K562 (cell line): ENCODE data around the gene ADPGK. TPM values are rescaled to one million over a fixed set of nuclear protein-coding genes. Genes with fewer than 3 reads are reported as not detected.

ENCODE experiments used
- ATAC-seq: fragments of 200-7000 bp; cut with Tn5 transposase; 3 replicates; pipeline ENCODE4 v1.9.1; 2020; ENCODE audit warnings: moderate library complexity
- BruUV-seq: library from RNA; stranded (reverse); fragments of 400-500 nt; replicated peaks from 2 replicates; lab custom pipeline; 2021; lab: Mats Ljungman, UMichigan
- CTCF ChIA-PET: fragments of 300-600 bp; formaldehyde crosslinking; extraction: SDS; loops from one replicate; lab custom pipeline; 2021; ENCODE audit warnings: low intra/inter-chr PET ratio; lab: Yijun Ruan, JAX
- POLR2A ChIA-PET: fragments of 300-600, 350-650 bp; sonication (Branson Sonifier 250); formaldehyde crosslinking; extraction: SDS; loops from one replicate; lab custom pipeline; 2021; ENCODE audit warnings: antibody characterized with exemption, inconsistent platforms; lab: Yijun Ruan, JAX
- DNase-seq, 4 experiments: peaks; one replicate each; pipeline versions ENCODE4 v3.0.0 to v3.0.0-alpha.2; 2011 to 2018; ENCODE audit warnings: low spot score in 3 of 4, mixed read lengths in 3 of 4; ENCODE audit errors: extremely low read depth in 1 of 4
- FAIRE-seq: peaks from 2 replicates; lab custom pipeline; 2011; peaks lifted over from hg19 to GRCh38; lab: Jason Lieb, UNC
- H2AFZ ChIP-seq: 2 replicates; pipeline ENCODE4 v1.6.0; 2011; ENCODE audit warnings: low read depth, low read length, control low read depth, inconsistent platforms
- H3K27ac ChIP-seq: fragments of 200-600 bp; 3 replicates; pipeline ENCODE4 v1.8.0; 2011; ENCODE audit warnings: low read depth, mild to moderate bottlenecking, control low read depth, inconsistent platforms, low read length, moderate library complexity, mixed read lengths; ENCODE audit errors: extremely low read depth
- H3K27me3 ChIP-seq, 2 experiments: fragments of 300-600 bp in 1 of 2; 2 replicates in 1 of 2; 3 replicates in 1 of 2; pipeline versions ENCODE4 v1.6.0 to v1.8.0; 2011; ENCODE audit warnings: inconsistent platforms in 2 of 2, low read length in 2 of 2, mild to moderate bottlenecking in 1 of 2, mixed read lengths in 1 of 2, moderate library complexity in 1 of 2; ENCODE audit not compliant: control insufficient read depth in 2 of 2, insufficient read depth in 2 of 2
- H3K36me3 ChIP-seq: fragments of 300-600 bp; 3 replicates; pipeline ENCODE4 v1.8.0; 2011; ENCODE audit warnings: mild to moderate bottlenecking, low read length, inconsistent platforms; ENCODE audit not compliant: control insufficient read depth, insufficient read depth
- H3K4me1 ChIP-seq, 2 experiments: fragments of 200-600 bp in 1 of 2; replicated peaks in 1 of 2; 2 replicates in 1 of 2; 3 replicates in 1 of 2; pipeline versions ENCODE4 v1.5.1 to v1.8.0; 2011; ENCODE audit warnings: inconsistent platforms in 2 of 2, low read length in 2 of 2, mild to moderate bottlenecking in 1 of 2, mixed read lengths in 1 of 2, moderate library complexity in 1 of 2; ENCODE audit not compliant: control insufficient read depth in 2 of 2, insufficient read depth in 2 of 2
- H3K4me2 ChIP-seq: 2 replicates; pipeline ENCODE4 v1.6.1; 2011; ENCODE audit warnings: low read length, control low read depth, inconsistent platforms, mixed read lengths; ENCODE audit not compliant: insufficient read depth
- H3K4me3 ChIP-seq: fragments of 200-600 bp; sonication (generic), shearing (Covaris generic); 2 replicates; pipeline ENCODE4 v1.5.1; 2016; ENCODE audit warnings: control low read depth, inconsistent platforms
- H3K79me2 ChIP-seq: fragments of 200-600 bp; 3 replicates; pipeline ENCODE4 v1.8.0; 2011; ENCODE audit warnings: low read length, inconsistent platforms; ENCODE audit not compliant: control insufficient read depth, insufficient read depth
- H3K9ac ChIP-seq, 2 experiments: 2 replicates each; pipeline versions ENCODE4 v1.6.0 to v1.6.1; 2011; ENCODE audit warnings: low read depth in 2 of 2, low read length in 2 of 2, control low read depth in 1 of 2, inconsistent platforms in 1 of 2, mild to moderate bottlenecking in 1 of 2, mixed read lengths in 1 of 2; ENCODE audit not compliant: insufficient read depth in 1 of 2
- H3K9me1 ChIP-seq: one replicate; pipeline ENCODE4 v1.6.0; 2011; ENCODE audit warnings: inconsistent platforms, mild to moderate bottlenecking, low read length, moderate library complexity; ENCODE audit not compliant: control insufficient read depth, insufficient read depth
- H3K9me3 ChIP-seq: replicated peaks from 2 replicates; pipeline ENCODE4 v1.5.1; 2011; ENCODE audit warnings: low read depth, low read length, inconsistent platforms; ENCODE audit not compliant: control insufficient read depth, insufficient read depth
- H4K20me1 ChIP-seq: replicated peaks from 2 replicates; pipeline ENCODE4 v1.6.1; 2011; ENCODE audit warnings: low read length, inconsistent platforms, mixed read lengths; ENCODE audit not compliant: control insufficient read depth, insufficient read depth
- BDP1 ChIP-seq: IDR thresholded peaks from 3 replicates; pipeline ENCODE4 v1.6.1; 2011; ENCODE audit not compliant: insufficient read length, insufficient read depth
- BRCA1 ChIP-seq, 2 experiments: fragments of 450-650 bp in 1 of 2; sonication (generic) in 1 of 2; formaldehyde crosslinking in 1 of 2; IDR thresholded peaks; 2 replicates each; pipeline versions ENCODE4 v1.5.0 to v1.6.1; 2017 to 2020; ENCODE audit warnings: mild to moderate bottlenecking in 1 of 2, missing genetic modification reagents in 1 of 2
- ELF1 ChIP-seq: fragments of 200-800 bp; sonication (Bioruptor generic); IDR thresholded peaks from 2 replicates; pipeline ENCODE4 v1.6.1; 2016; ENCODE audit warnings: missing genetic modification characterization, missing compliant biosample characterization
- FOXP1 ChIP-seq: sonication (generic); formaldehyde crosslinking; IDR thresholded peaks from 2 replicates; pipeline ENCODE4 v1.8.0; 2022; ENCODE audit warnings: mild to moderate bottlenecking, missing genetic modification reagents
- HMGN3 ChIP-seq: IDR thresholded peaks from 2 replicates; pipeline ENCODE4 v1.6.1; 2011; ENCODE audit warnings: borderline replicate concordance, low read depth, mild to moderate bottlenecking, mixed read lengths, low read length; ENCODE audit not compliant: insufficient read length; ENCODE audit errors: extremely low read depth
- MEIS2 ChIP-seq: fragments of 450-650 bp; IDR thresholded peaks from 2 replicates; pipeline ENCODE4 v1.6.1; 2014; ENCODE audit warnings: mild to moderate bottlenecking; ENCODE audit not compliant: partially characterized antibody
- MYNN ChIP-seq, 2 experiments: sonication (generic); formaldehyde crosslinking in 1 of 2; IDR thresholded peaks; 2 replicates each; pipeline versions ENCODE4 v1.5.0 to v1.6.1; 2016 to 2020; ENCODE audit warnings: antibody characterized with exemption in 1 of 2, missing genetic modification reagents in 1 of 2
- NR4A1 ChIP-seq, 2 experiments: fragments of 250-450 bp in 1 of 2; fragments of 450-650 bp in 1 of 2; sonication (Bioruptor Pico) in 1 of 2; IDR thresholded peaks; 2 replicates each; pipeline versions ENCODE4 v1.4.0 to v1.6.1; 2016 to 2020; ENCODE audit warnings: mild to moderate bottlenecking in 2 of 2, missing compliant biosample characterization in 1 of 2, missing genetic modification characterization in 1 of 2, moderate library complexity in 1 of 2
- PTTG1 ChIP-seq: fragments of 450-650 bp; IDR thresholded peaks from 2 replicates; pipeline ENCODE4 v1.6.1; 2016; ENCODE audit warnings: low read depth, mild to moderate bottlenecking, missing genetic modification characterization, missing compliant biosample characterization
- RBM25 ChIP-seq: fragments of 200-400 bp; formaldehyde crosslinking; IDR thresholded peaks from 2 replicates; pipeline ENCODE4 v1.6.1; 2018; ENCODE audit warnings: low read length, low read depth, moderate library complexity; ENCODE audit not compliant: severe bottlenecking
- SIRT6 ChIP-seq: IDR thresholded peaks from one replicate; pipeline ENCODE4 v1.6.1; 2012; ENCODE audit warnings: low read depth, mild to moderate bottlenecking, control low read depth, inconsistent platforms, low read length, moderate library complexity
- STAG1 ChIP-seq: sonication (generic); formaldehyde crosslinking; IDR thresholded peaks from 2 replicates; pipeline ENCODE4 v1.5.0; 2020; ENCODE audit warnings: missing genetic modification reagents, borderline replicate concordance
- TAL1 ChIP-seq: fragments of 450-650 bp; IDR thresholded peaks from 2 replicates; pipeline ENCODE4 v1.6.1; 2016; ENCODE audit warnings: mild to moderate bottlenecking
- TSC22D4 ChIP-seq: fragments of 450-650 bp; IDR thresholded peaks from 2 replicates; pipeline ENCODE4 v1.6.1; 2016; ENCODE audit warnings: missing genetic modification characterization, missing biosample characterization, control low read depth
- ZBTB17 ChIP-seq: fragments of 450-650 bp; formaldehyde crosslinking; IDR thresholded peaks from 2 replicates; pipeline ENCODE4 v1.4.0; 2020; ENCODE audit warnings: mild to moderate bottlenecking
- ZFX ChIP-seq: sonication (generic); formaldehyde crosslinking; IDR thresholded peaks from 2 replicates; pipeline ENCODE4 v1.8.0; 2022; ENCODE audit warnings: mild to moderate bottlenecking, missing genetic modification reagents, moderate library complexity
- ZNF41 ChIP-seq: fragments of 250-450 bp; sonication (Bioruptor Pico); conservative IDR thresholded peaks from 2 replicates; pipeline ENCODE4 v1.4.0; 2020; ENCODE audit warnings: mild to moderate bottlenecking
- ZNF431 ChIP-seq: sonication (generic); formaldehyde crosslinking; IDR thresholded peaks from 2 replicates; pipeline ENCODE4 v1.8.0; 2022; ENCODE audit warnings: mild to moderate bottlenecking, missing genetic modification reagents
- WGBS: fragments of 100-300 bp; shearing (Covaris generic); methylation state at CpG from one replicate; pipeline ENCODE4 v1.1.6; 2016; ENCODE audit warnings: low coverage, mixed read lengths; ENCODE audit not compliant: insufficient coverage; ENCODE audit errors: missing lambda C conversion rate; 5-methylcytosine and 5-hydroxymethylcytosine counted together
- in situ Hi-C: fragments of 300-500 bp; cut with MboI; formaldehyde crosslinking; loops from 4 replicates; pipeline ENCODE4 v1.15.0; 2018; ENCODE audit warnings: inconsistent platforms, mixed read lengths
- intact Hi-C: fragments of 100-400 bp; cut with micrococcal nuclease; formaldehyde crosslinking; loops from 2 replicates; pipeline ENCODE4 v1.14.2; 2022
- polyA plus RNA-seq, 8 experiments: library from polyadenylated mRNA; depleted of rRNA in 4 of 8; stranded (reverse) in 5 of 8; unstranded in 3 of 8; fragments of >200 nt; fragmentation: Nextera tagmentation in 2 of 8; fragmentation: Illumina TruSeq in 1 of 8; extraction: Ambion mirVana in 2 of 8; extraction: Trizol in 1 of 8; gene quantifications; 2 replicates each; pipeline versions ENCODE4 v1.2.1 to v1.2.3, GENCODE V29; 2011 to 2014; ENCODE audit warnings: inconsistent platforms in 1 of 8, missing spikeins in 1 of 8
- total RNA-seq, 7 experiments: library from RNA; depleted of rRNA in 6 of 7; stranded (reverse); fragments of >200 nt in 6 of 7; fragmentation: Illumina TruSeq in 2 of 7; extraction: Trizol in 2 of 7; gene quantifications; 2 replicates each; pipeline versions ENCODE4 v1.2.1 to v1.2.3, GENCODE V29; 2011 to 2021; ENCODE audit warnings: low replicate concordance in 1 of 7
- TF ChIP-seq, protein P1 (sequence below): conservative IDR thresholded peaks from 2 replicates; pipeline ENCODE4 v1.6.1; 2011; ENCODE audit warnings: low read depth, mild to moderate bottlenecking, low read length; ENCODE audit not compliant: control insufficient read depth

Gene ADPGK
- total and polyA plus RNA-seq, 9 of the 15 experiments (the other 6 are each of a cell fraction or from before 2014, with no cell fraction given) = 13.4 to 97.4 (median 48.5) TPM

DNA sequence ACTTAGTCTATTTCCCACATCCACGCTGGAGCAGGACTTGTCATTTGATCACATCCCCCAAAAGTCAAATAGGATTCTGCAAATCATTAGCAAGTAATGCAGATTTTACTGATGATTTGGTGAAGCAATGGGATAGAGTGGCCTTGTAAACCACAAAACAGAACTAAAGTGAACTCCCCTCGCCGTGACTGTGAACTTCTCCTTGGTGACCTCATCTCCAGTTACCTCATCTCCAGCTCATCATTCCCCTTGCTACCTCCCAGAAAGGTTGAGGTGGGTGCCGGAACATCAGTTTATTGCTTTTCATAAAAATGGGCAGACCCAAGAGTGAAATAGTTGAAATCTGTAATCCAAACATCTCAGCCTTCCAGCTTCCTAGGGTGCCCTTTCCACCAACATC is 36.7 kb upstream of the ADPGK start:
- H3K9ac ChIP-seq = no peak overlapping the region
- H3K9me3 ChIP-seq = no peaks in the 10 kb centered on the region
- H3K27me3 ChIP-seq = peaks cover 10 to 36% of the 10 kb centered on the region in 2 experiments
- H4K20me1 ChIP-seq = no peaks in the 10 kb centered on the region; the same call in 1 of the 2 replicates
- no peaks in the 10 kb centered on the region for H3K9me1 ChIP-seq
- in situ Hi-C loops = no loop called here
- TF ChIP-seq ZNF41 (CRISPR knock-in tag) = no peak
- no peak for TF ChIP-seq TSC22D4 (tag)
- no peak for TF ChIP-seq BDP1
- no peak for TF ChIP-seq MYNN (IDR thresholded peaks at IDR 0.05)
- no peak for TF ChIP-seq MYNN (CRISPR knock-in tag; IDR thresholded peaks at IDR 0.05)
- no peak for TF ChIP-seq HMGN3
- no peak for TF ChIP-seq ELF1
- TF ChIP-seq ZNF431 = no peak
- TF ChIP-seq PTTG1 (tag) = no peak
- no peak for TF ChIP-seq FOXP1 (CRISPR knock-in tag)
- TF ChIP-seq, protein P1, sequence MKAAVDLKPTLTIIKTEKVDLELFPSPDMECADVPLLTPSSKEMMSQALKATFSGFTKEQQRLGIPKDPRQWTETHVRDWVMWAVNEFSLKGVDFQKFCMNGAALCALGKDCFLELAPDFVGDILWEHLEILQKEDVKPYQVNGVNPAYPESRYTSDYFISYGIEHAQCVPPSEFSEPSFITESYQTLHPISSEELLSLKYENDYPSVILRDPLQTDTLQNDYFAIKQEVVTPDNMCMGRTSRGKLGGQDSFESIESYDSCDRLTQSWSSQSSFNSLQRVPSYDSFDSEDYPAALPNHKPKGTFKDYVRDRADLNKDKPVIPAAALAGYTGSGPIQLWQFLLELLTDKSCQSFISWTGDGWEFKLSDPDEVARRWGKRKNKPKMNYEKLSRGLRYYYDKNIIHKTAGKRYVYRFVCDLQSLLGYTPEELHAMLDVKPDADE = no peak
- no peak for TF ChIP-seq ZBTB17 (CRISPR knock-in tag)
- no peak for TF ChIP-seq STAG1 (CRISPR knock-in tag)
- no peak for TF ChIP-seq SIRT6
- TF ChIP-seq ZFX (CRISPR knock-in tag) = no peak
- TF ChIP-seq BRCA1 (IDR thresholded peaks at IDR 0.05) = no peak
- TF ChIP-seq BRCA1 (CRISPR knock-in tag; IDR thresholded peaks at IDR 0.05) = no peak
- TF ChIP-seq TAL1 = no peak
- no peak for TF ChIP-seq NR4A1 (CRISPR knock-in tag; IDR thresholded peaks at IDR 0.05)
- no peak for TF ChIP-seq NR4A1 (tag; IDR thresholded peaks at IDR 0.05)
- no peak for TF ChIP-seq MEIS2
- no peak for TF ChIP-seq RBM25
- TF ChIP-seq, all 486 proteins: peak for 0
- ATAC-seq = no peak
- H3K79me2 ChIP-seq = no peaks in the 10 kb centered on the region
- FAIRE-seq = no peak
- no peak overlapping the region for H3K27ac ChIP-seq
- H3K4me3 ChIP-seq = no peak overlapping the region
- CTCF ChIA-PET = no interaction called here
- no peaks in the 10 kb centered on the region for H3K4me1 ChIP-seq
- 4% methylated on average over 4 of the region's 4 CpGs for WGBS
- no peak overlapping the region for H2AFZ ChIP-seq
- intact Hi-C loops = no loop called here
- no peak for DNase-seq
- H3K4me2 ChIP-seq = no peak overlapping the region
- H3K36me3 ChIP-seq = no peaks in the 10 kb centered on the region
- no TSS peak for BruUV-seq
- POLR2A ChIA-PET = no interaction called here
